SK-N-DZ (cell line): ENCODE data around the gene TP53TG3F. TPM values are rescaled to one million over a fixed set of nuclear protein-coding genes. Genes with fewer than 3 reads are reported as not detected.
"Not testable (repeated sequence)": the region's sequence is repeated elsewhere in the genome, so short reads cannot be mapped to it uniquely, and the experiment has no call there.

Experiments used
- DNase-seq: peaks from one replicate; pipeline ENCODE4 v3.0.0-alpha.2; 2015; ENCODE audit warnings: low spot score
- polyA plus RNA-seq, 2 experiments: library from polyadenylated mRNA; depleted of rRNA; stranded (reverse); fragments of >200 nt; gene quantifications; 2 replicates each; pipeline ENCODE4 v1.2.3, GENCODE V29; 2014
- small RNA-seq, 2 experiments: library from RNA; depleted of rRNA; stranded (forward); fragments of <200 nt; gene quantifications; one replicate each; pipeline ENCODE3, GENCODE V24; 2014

TP53TG3F gene, protein sequence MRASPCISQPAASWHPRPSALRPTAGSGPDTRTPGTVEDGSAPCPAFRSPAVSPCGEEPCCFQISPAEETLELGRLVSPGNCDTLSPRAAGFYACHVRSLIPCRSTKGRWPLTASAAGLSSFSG
- 0.09 and 0.28 TPM in 2 replicates for polyA plus RNA-seq (2014; cell fraction: cytosol; rRNA removed)
- polyA plus RNA-seq (2014; cell fraction: nucleus; rRNA removed), result 0.07 TPM in 1 of 2 replicates, not detected in the other

DNA sequence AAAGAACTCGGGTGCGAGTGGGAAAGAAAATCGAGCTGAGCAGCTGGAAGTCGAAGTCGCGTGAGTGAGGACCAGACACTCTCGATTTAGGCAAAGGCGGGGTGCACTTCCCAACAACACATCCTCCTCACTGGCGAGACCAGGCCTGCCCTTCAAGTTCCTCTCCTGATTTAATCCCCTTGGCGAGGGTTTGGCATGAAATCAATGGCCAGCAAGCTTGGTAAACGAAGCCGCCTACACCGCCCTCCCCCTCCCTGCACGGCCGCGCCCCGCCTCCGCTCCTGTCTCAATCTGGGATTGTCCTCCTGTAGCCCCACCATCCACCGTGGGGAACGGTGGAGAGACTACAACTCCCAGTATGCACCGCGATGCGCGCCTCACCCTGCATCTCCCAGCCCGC lies at the start of gene TP53TG3F:
TP53TG3F (plus strand) TSS at position 301 of the 400 bp plus-strand sequence; CDS start at position 369, 68 bp downstream.
- not testable (repeated sequence) for DNase-seq

DNA sequence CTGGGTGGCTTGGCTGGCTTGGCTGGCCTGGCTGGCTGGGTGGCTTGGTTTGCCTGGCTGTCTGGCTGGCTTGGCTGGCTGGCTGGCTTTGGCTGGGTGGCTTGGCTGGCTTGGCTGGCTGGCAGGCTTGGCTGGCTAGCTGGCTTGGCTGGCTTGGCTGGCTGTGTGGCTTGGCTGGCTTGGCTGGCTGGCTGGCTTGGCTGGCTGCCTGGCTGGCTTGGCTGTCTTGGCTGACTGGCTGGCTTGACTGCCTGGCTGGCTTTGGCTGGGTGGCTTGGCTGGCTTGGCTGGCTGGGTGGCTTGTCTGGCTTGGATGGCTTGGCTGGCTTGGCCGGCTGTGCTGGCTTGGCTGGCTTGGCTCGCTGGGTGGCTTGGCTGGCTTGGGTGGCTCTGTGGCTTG lies 32.2 kb downstream of the TP53TG3F start:
- not testable (repeated sequence) for DNase-seq

DNA sequence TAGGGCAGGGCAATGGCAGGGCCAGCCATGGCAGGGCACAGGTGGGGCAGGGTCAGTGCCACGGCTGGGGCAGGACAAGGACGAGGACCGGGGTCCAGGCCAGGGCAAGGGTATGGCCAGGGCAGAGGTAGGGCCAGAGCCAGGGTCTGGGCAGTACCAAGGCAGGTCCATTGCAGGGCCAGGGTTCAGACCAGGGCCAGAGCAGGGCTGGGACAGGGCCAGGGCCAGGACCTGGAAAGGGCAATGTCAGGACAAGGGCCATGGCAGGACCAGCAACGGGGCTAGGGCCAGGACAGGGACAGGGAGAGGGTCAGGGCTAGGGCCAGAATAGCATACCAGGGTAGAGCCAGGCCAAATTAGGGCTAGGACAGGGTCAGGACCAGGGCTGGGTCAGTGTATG lies 47.8 kb downstream of the TP53TG3F start:
- DNase-seq, result not testable (repeated sequence)

DNA sequence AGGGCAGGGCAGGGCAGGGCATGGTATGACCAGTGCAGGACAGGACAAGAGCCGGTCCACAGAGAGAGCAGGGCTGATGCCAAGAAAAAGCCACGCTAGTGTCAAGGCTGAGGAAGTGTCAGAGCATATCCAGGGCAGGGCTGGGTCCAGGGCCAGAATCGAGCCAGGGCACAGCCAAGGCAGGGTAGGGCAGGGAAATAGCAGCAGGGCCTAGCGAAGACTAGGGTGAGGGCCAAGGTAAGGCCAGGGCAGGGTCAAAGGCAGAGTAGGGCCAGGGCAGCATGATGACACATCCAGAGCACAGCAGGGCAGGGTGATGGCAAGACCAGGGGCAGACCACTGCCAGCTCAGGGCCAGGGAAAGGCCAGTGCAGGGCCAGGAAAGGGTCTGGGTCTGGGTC lies 49.7 kb downstream of the TP53TG3F start:
- not testable (repeated sequence) for DNase-seq

DNA sequence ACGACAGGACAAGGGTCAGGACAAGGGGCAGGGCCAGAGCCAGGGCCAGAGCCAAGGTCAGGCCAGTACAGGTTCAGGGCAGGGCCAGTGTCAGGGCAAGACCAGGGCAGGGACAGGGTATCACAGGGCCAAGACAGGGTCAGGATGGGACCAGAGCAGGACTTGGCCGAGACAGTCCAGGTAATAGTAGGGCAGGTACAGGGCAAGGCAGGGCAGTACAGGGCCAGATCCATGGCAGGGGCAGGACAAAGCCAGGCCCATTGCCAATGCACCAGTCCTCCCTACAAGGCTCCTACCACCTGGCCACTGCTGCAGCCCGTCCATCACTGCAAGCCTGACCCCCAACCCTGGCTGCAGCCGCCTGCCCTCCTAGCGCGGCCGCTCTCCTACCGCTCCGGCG lies 50.5 kb downstream of the TP53TG3F start:
- DNase-seq, result not testable (repeated sequence)

Small RNA genes within 50 kb of the gene (small RNA-seq; reads per million reads assigned to genes)
- gene AC136944.5 (0 reads per million in 2 experiments), gene AC136944.6 (0 reads per million in 2 experiments)
